IMR-90 (cell line): ENCODE results near the gene HBM.

ENCODE experiments used
- MXI1 ChIP-seq: IDR thresholded peaks from 2 replicates; pipeline ENCODE4 v1.6.1; 2012; ENCODE audit warnings: low read depth, mild to moderate bottlenecking, low read length, moderate library complexity, borderline replicate concordance
- NFE2L2 ChIP-seq: fragments of 150-350 bp; IDR thresholded peaks from 2 replicates; pipeline ENCODE4 v1.6.1; 2016; ENCODE audit warnings: low read depth, mild to moderate bottlenecking, low read length
- POLR2A ChIP-seq: IDR thresholded peaks from 2 replicates; pipeline ENCODE4 v1.6.1; 2012; ENCODE audit warnings: mild to moderate bottlenecking, low read depth, low read length
- RAD21 ChIP-seq: IDR thresholded peaks from 2 replicates; pipeline ENCODE4 v1.6.1; 2012; ENCODE audit warnings: low read length, improper control_type of control experiment
- RCOR1 ChIP-seq: IDR thresholded peaks from 2 replicates; pipeline ENCODE4 v1.6.1; 2012; ENCODE audit warnings: mild to moderate bottlenecking, low read length, improper control_type of control experiment; ENCODE audit not compliant: insufficient replicate concordance
- RFX5 ChIP-seq: IDR thresholded peaks from 2 replicates; pipeline ENCODE4 v1.8.0; 2012; ENCODE audit warnings: low read depth, mild to moderate bottlenecking, low read length, moderate library complexity
- TF ChIP-seq, protein P1 (sequence below): conservative IDR thresholded peaks from 2 replicates; pipeline ENCODE4 v1.5.1; 2012; ENCODE audit warnings: mild to moderate bottlenecking, low read depth, low read length, improper control_type of control experiment
- TF ChIP-seq, protein P2 (sequence below): fragments of 150-350 bp; IDR thresholded peaks from 2 replicates; pipeline ENCODE4 v1.6.1; 2016; ENCODE audit warnings: low read depth, mild to moderate bottlenecking, low read length, moderate library complexity, borderline replicate concordance

DNA sequence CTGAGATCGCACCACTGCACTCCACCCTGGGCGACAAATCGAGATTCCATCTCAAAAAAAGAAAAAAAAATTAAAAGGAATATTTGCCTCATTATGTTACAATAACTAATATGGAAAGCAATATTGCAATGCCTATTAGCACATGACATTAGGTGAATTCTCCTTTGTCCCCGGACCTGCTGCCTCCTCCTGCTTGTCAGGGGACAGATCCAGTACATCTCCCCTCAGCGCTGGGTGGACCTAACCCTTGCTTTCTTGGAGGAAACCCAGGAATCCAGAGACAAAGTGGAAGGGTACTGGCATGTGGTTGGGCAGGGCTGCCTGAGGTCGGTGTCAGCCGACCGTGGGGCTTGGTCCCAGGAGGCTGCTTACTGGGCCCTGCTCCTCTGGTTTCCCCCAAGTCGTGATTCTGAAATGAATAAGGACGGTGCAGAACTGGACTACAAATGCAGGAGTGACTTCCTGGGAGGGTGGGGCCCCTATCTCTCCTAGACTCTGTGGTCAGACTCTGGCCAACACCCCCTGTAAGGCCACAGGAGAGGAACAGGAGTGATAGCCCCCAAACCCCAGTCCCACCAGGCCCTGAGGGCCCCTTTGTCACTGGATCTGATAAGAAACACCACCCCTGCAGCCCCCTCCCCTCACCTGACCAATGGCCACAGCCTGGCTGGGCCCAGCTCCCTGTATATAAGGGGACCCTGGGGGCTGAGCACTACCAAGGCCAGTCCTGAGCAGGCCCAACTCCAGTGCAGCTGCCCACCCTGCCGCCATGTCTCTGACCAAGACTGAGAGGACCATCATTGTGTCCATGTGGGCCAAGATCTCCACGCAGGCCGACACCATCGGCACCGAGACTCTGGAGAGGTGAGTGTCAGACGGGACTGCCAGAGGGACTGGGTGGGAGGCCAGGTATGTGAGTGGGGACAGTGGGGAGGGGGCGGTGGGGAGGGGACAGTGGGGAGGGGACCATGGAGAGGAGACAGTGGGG lies 13.3 kb upstream of the HBM start, which contains the start of gene HBZ:
- no peak for TF ChIP-seq MXI1
- TF ChIP-seq RFX5: no peak
- TF ChIP-seq, protein P1, sequence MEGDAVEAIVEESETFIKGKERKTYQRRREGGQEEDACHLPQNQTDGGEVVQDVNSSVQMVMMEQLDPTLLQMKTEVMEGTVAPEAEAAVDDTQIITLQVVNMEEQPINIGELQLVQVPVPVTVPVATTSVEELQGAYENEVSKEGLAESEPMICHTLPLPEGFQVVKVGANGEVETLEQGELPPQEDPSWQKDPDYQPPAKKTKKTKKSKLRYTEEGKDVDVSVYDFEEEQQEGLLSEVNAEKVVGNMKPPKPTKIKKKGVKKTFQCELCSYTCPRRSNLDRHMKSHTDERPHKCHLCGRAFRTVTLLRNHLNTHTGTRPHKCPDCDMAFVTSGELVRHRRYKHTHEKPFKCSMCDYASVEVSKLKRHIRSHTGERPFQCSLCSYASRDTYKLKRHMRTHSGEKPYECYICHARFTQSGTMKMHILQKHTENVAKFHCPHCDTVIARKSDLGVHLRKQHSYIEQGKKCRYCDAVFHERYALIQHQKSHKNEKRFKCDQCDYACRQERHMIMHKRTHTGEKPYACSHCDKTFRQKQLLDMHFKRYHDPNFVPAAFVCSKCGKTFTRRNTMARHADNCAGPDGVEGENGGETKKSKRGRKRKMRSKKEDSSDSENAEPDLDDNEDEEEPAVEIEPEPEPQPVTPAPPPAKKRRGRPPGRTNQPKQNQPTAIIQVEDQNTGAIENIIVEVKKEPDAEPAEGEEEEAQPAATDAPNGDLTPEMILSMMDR: no peak
- TF ChIP-seq, protein P2, sequence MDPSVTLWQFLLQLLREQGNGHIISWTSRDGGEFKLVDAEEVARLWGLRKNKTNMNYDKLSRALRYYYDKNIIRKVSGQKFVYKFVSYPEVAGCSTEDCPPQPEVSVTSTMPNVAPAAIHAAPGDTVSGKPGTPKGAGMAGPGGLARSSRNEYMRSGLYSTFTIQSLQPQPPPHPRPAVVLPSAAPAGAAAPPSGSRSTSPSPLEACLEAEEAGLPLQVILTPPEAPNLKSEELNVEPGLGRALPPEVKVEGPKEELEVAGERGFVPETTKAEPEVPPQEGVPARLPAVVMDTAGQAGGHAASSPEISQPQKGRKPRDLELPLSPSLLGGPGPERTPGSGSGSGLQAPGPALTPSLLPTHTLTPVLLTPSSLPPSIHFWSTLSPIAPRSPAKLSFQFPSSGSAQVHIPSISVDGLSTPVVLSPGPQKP: no peak
- TF ChIP-seq RAD21: no peak
- no peak for TF ChIP-seq POLR2A
- no peak for TF ChIP-seq RCOR1
- TF ChIP-seq NFE2L2: no peak
